SK-N-SH (cell line): ENCODE measurements around the gene MRM3. TPM values are rescaled to one million over a fixed set of nuclear protein-coding genes. Genes with fewer than 3 reads are reported as not detected.

Source experiments
- CTCF ChIA-PET: fragments of 300-600, 350-600 bp; formaldehyde crosslinking; extraction: SDS; loops from one replicate; lab custom pipeline; 2021; lab: Yijun Ruan, JAX
- POLR2A ChIA-PET: fragments of 350-600 bp; sonication (Branson Sonifier 250); formaldehyde crosslinking; extraction: SDS; loops from one replicate; lab custom pipeline; 2020; ENCODE audit warnings: antibody characterized with exemption, inconsistent platforms; lab: Yijun Ruan, JAX
- DNase-seq: peaks from one replicate; pipeline ENCODE4 v3.0.0; 2012
- H2AFZ ChIP-seq: fragments of 200-600 bp; sonication (generic); 2 replicates; pipeline ENCODE4 v1.8.1; 2016; ENCODE audit warnings: antibody characterized with exemption, mild to moderate bottlenecking, low read depth
- H3F3A ChIP-seq: fragments of 200-600 bp; sonication (generic); replicated peaks from 2 replicates; pipeline ENCODE3; 2016; ENCODE audit warnings: antibody characterized with exemption, mild to moderate bottlenecking; ENCODE audit not compliant: insufficient read depth
- H3K27ac ChIP-seq, 2 experiments: fragments of 200-500 bp in 1 of 2; fragments of 200-600 bp in 1 of 2; sonication (Bioruptor generic) in 1 of 2; sonication (generic), shearing (Covaris generic) in 1 of 2; 2 replicates each; pipeline versions ENCODE4 v1.5.1 to v1.6.1; 2014 to 2016; ENCODE audit warnings: low read depth in 2 of 2, inconsistent platforms in 1 of 2, low read length in 1 of 2, mild to moderate bottlenecking in 1 of 2, mixed read lengths in 1 of 2
- H3K27me3 ChIP-seq: fragments of 200-600 bp; sonication (generic), shearing (Covaris generic); 2 replicates; pipeline ENCODE4 v1.6.1; 2016; ENCODE audit warnings: mixed run types; ENCODE audit not compliant: insufficient read depth
- H3K36me3 ChIP-seq, 2 experiments: fragments of 200-500 bp in 1 of 2; fragments of 200-600 bp in 1 of 2; sonication (Bioruptor generic) in 1 of 2; sonication (generic) in 1 of 2; replicated peaks in 1 of 2; 2 replicates each; pipeline versions ENCODE3 to v1.5.1; 2014 to 2016; ENCODE audit warnings: low read length in 1 of 2, mild to moderate bottlenecking in 1 of 2; ENCODE audit not compliant: insufficient read depth in 2 of 2, control insufficient read depth in 1 of 2
- H3K4me1 ChIP-seq, 2 experiments: fragments of 200-500 bp in 1 of 2; fragments of 200-600 bp in 1 of 2; sonication (Bioruptor generic) in 1 of 2; sonication (generic), shearing (Covaris generic) in 1 of 2; 2 replicates each; pipeline versions ENCODE4 v1.5.1 to v1.6.1; 2014 to 2016; ENCODE audit warnings: low read depth in 1 of 2, low read length in 1 of 2, mixed run types in 1 of 2; ENCODE audit not compliant: insufficient read depth in 2 of 2, control insufficient read depth in 1 of 2
- H3K4me2 ChIP-seq: fragments of 200-600 bp; sonication (generic), shearing (Covaris generic); 2 replicates; pipeline ENCODE4 v1.6.1; 2017; ENCODE audit warnings: mixed run types
- H3K4me3 ChIP-seq, 2 experiments: fragments of 200-500 bp in 1 of 2; fragments of 200-600 bp in 1 of 2; sonication (Bioruptor generic) in 1 of 2; sonication (generic), shearing (Covaris generic) in 1 of 2; 2 replicates each; pipeline versions ENCODE4 v1.5.1 to v1.8.1; 2014 to 2016; ENCODE audit warnings: low read depth in 2 of 2, inconsistent platforms in 1 of 2, low read length in 1 of 2, mild to moderate bottlenecking in 1 of 2, mixed read lengths in 1 of 2, moderate library complexity in 1 of 2
- H3K79me2 ChIP-seq: fragments of 200-600 bp; sonication (generic); 2 replicates; pipeline ENCODE4 v1.8.1; 2017; ENCODE audit warnings: mild to moderate bottlenecking; ENCODE audit not compliant: insufficient read depth
- H3K9ac ChIP-seq: fragments of 200-600 bp; sonication (generic); 2 replicates; pipeline ENCODE4 v1.6.1; 2017; ENCODE audit warnings: mixed run types
- H3K9me2 ChIP-seq: fragments of 200-600 bp; sonication (generic); 2 replicates; pipeline ENCODE4 v1.6.1; 2017; ENCODE audit warnings: mixed run types
- H3K9me3 ChIP-seq: fragments of 200-600 bp; sonication (generic); 2 replicates; pipeline ENCODE4 v1.6.1; 2017; ENCODE audit warnings: mixed run types, mild to moderate bottlenecking, moderate library complexity
- H4K20me1 ChIP-seq: fragments of 200-600 bp; sonication (generic); 2 replicates; pipeline ENCODE4 v1.6.1; 2017; ENCODE audit warnings: mild to moderate bottlenecking, mixed run types; ENCODE audit not compliant: insufficient read depth
- CHD2 ChIP-seq: fragments of 150-350 bp; IDR thresholded peaks from 2 replicates; pipeline ENCODE4 v1.6.1; 2018; ENCODE audit warnings: low read length; ENCODE audit not compliant: partially characterized antibody
- ELF1 ChIP-seq: IDR thresholded peaks from 2 replicates; pipeline ENCODE4 v1.4.0; 2012
- EP300 ChIP-seq, 2 experiments: IDR thresholded peaks; 2 replicates each; pipeline versions ENCODE4 v1.4.0 to v1.6.1; 2012; ENCODE audit warnings: borderline replicate concordance in 1 of 2, low read depth in 1 of 2, low read length in 1 of 2
- FOSL2 ChIP-seq: IDR thresholded peaks from 2 replicates; pipeline ENCODE4 v1.4.0; 2012; ENCODE audit warnings: low read depth, mild to moderate bottlenecking, moderate library complexity, borderline replicate concordance
- GABPA ChIP-seq: IDR thresholded peaks from 2 replicates; pipeline ENCODE4 v1.4.0; 2012; ENCODE audit warnings: low read depth, mild to moderate bottlenecking
- GATA2 ChIP-seq: sonication (generic); formaldehyde crosslinking; IDR thresholded peaks from 2 replicates; pipeline ENCODE4 v1.5.0; 2020; ENCODE audit warnings: mild to moderate bottlenecking, missing genetic modification reagents
- MXI1 ChIP-seq: IDR thresholded peaks from 2 replicates; pipeline ENCODE4 v1.6.1; 2012; ENCODE audit warnings: mild to moderate bottlenecking, low read depth, low read length, improper control_type of control experiment
- NFIC ChIP-seq: IDR thresholded peaks from 2 replicates; pipeline ENCODE4 v1.4.0; 2012; ENCODE audit warnings: borderline replicate concordance
- NRF1 ChIP-seq: IDR thresholded peaks from 2 replicates; pipeline ENCODE4 v1.6.1; 2012; ENCODE audit warnings: low read depth, mild to moderate bottlenecking, low read length
- POLR2AphosphoS5 ChIP-seq: IDR thresholded peaks from 2 replicates; pipeline ENCODE4 v1.6.1; 2012; ENCODE audit warnings: low read depth, low read length
- RAD21 ChIP-seq: IDR thresholded peaks from 2 replicates; pipeline ENCODE4 v1.6.1; 2012; ENCODE audit warnings: mild to moderate bottlenecking, low read length
- RCOR1 ChIP-seq: fragments of 150-350 bp; IDR thresholded peaks from 2 replicates; pipeline ENCODE4 v1.6.1; 2017; ENCODE audit warnings: antibody characterized with exemption, low read length
- RFX5 ChIP-seq: IDR thresholded peaks from 2 replicates; pipeline ENCODE4 v1.6.1; 2012; ENCODE audit warnings: mild to moderate bottlenecking, improper control_type of control experiment, low read length
- RXRA ChIP-seq: IDR thresholded peaks from 2 replicates; pipeline ENCODE4 v1.4.0; 2012; ENCODE audit warnings: low read depth, mild to moderate bottlenecking, borderline replicate concordance
- SIN3A ChIP-seq: IDR thresholded peaks from 2 replicates; pipeline ENCODE4 v1.6.1; 2012; ENCODE audit warnings: low read depth, mild to moderate bottlenecking, low read length, moderate library complexity, borderline replicate concordance
- YY1 ChIP-seq: IDR thresholded peaks from 2 replicates; pipeline ENCODE4 v1.4.0; 2012; ENCODE audit warnings: low read depth, mild to moderate bottlenecking
- WGBS: methylation state at CpG from one replicate; pipeline ENCODE4 v1.1.6; 2017; ENCODE audit warnings: low lambda C conversion rate; 5-methylcytosine and 5-hydroxymethylcytosine counted together
- polyA plus RNA-seq, 3 experiments: library from polyadenylated mRNA; depleted of rRNA; stranded (reverse); fragments of >200 nt; gene quantifications; 2 replicates each; pipeline ENCODE4 v1.2.3, GENCODE V29; 2012
- TF ChIP-seq, protein P1 (sequence below): fragments of 200-600 bp; sonication (generic); IDR thresholded peaks from 2 replicates; pipeline ENCODE4 v1.6.1; 2017; ENCODE audit warnings: antibody characterized with exemption, mild to moderate bottlenecking, moderate library complexity
- TF ChIP-seq, protein P2 (sequence below): IDR thresholded peaks from 2 replicates; pipeline ENCODE4; 2012

The MRM3 gene
- polyA plus RNA-seq, 1 of the 3 experiments (the other 2 are of a cell fraction), result 16.4 TPM

DNA sequence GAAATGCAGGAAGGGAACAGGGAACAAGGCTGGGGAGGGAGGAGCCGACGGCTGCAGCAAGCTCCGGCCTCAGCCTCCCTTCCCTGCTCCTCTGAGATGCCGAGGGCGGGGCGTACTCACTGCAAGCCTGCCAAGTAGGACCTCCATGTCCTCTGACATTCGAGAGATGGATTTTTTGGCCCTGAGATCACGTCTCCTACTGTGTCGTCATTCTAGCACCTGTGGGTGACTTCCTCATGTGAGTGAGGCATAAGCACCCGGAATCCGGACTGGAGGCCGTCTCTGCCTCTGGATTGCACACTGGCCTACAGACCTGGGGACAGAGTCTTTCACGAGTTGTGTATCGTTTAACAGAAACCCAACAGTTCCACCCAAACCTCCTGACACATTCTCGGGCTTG is 14.5 kb downstream of the MRM3 start:
- Histone ChIP-seq H3K9me3 (no peaks in the 10 kb centered on the region), H3K4me1 (peaks cover 0 to 13% of the 10 kb centered on the region in 2 experiments; a peak in 1 of 4 replicates), H2AFZ (no peak overlapping the region), H3K79me2 (no peaks in the 10 kb centered on the region), H3K4me2 (no peak overlapping the region), H3K27ac (no peak overlapping the region), H3F3A (no peaks in the 10 kb centered on the region), H3K9ac (no peak overlapping the region), H3K36me3 (peaks cover 0 to 12% of the 10 kb centered on the region in 2 experiments), H4K20me1 (no peaks in the 10 kb centered on the region), H3K4me3 (no peak overlapping the region), H3K9me2 (no peaks in the 10 kb centered on the region), H3K27me3 (no peaks in the 10 kb centered on the region)
- DNase-seq, result no peak
- CTCF ChIA-PET, result interaction anchor here (1.0 to 9.2 kb wide), 5 partner anchors 9 to 260 kb away, joined by 3 to 155 read pairs (median 9); partner anchors contain the start of genes NXN and TIMM22
- POLR2A ChIA-PET, result interaction anchor here (0.7 kb wide), 1 partner anchor 8 kb away, joined by 3 read pairs; no protein-coding TSS in a partner anchor
- WGBS, result 89% methylated on average over 15 of the region's 15 CpGs
- no peak for TF ChIP-seq NRF1

DNA sequence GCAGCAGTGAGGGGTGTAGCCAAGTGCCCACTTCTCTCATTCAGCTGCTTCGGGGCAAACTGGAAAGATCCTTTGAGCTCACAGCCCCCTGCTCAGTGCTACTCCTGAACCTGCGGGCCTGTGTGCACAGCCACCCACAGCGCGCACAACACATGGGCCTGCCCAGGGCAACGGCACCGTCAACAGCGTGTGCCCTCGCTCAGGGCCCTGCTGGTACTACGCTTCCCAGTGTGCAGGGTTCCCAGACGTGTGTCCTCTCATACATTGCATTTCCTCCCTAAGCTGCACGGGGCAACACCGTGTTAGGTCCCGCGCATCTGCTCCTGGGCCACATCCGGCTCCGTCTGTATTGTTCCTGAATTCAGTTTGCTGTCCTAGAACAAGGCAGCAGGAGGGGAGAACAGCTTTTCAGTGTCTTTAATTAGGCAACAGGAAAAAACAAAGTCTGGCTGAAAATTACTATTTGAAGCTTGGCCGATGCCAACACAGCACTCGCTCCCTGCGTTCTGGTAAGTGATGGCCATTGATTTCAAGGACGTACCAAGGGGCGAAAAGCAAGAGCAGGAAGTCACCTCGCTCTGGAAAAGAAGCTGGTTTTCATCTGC is 15.2 kb downstream of the MRM3 start:
- ChIA-PET POLR2A (no interaction called here), CTCF (interaction anchor here (3.1 to 9.2 kb wide), 3 partner anchors 183 to 259 kb away, joined by 9 to 155 read pairs (median 69); partner anchors contain the start of genes NXN and TIMM22)
- Histone ChIP-seq H3K4me1 (peaks cover 0 to 13% of the 10 kb centered on the region in 2 experiments; a peak in 1 of 4 replicates), H3K9me3 (no peaks in the 10 kb centered on the region), H3K9me2 (no peaks in the 10 kb centered on the region), H3K4me2 (no peak overlapping the region), H3F3A (no peaks in the 10 kb centered on the region), H3K36me3 (peaks cover 0 to 5% of the 10 kb centered on the region in 2 experiments), H4K20me1 (no peaks in the 10 kb centered on the region), H3K4me3 (no peak overlapping the region), H3K27ac (no peak overlapping the region), H3K9ac (no peak overlapping the region), H3K79me2 (no peaks in the 10 kb centered on the region), H3K27me3 (no peaks in the 10 kb centered on the region), H2AFZ (no peak overlapping the region)
- TF ChIP-seq FOSL2, result no peak
- TF ChIP-seq SIN3A, result no peak
- no peak for TF ChIP-seq GATA2 (CRISPR knock-in tag)
- no peak for TF ChIP-seq NFIC
- TF ChIP-seq POLR2AphosphoS5, result no peak
- TF ChIP-seq GABPA, result no peak
- WGBS, result 85% methylated on average over 22 of the region's 22 CpGs
- no peak for DNase-seq

DNA sequence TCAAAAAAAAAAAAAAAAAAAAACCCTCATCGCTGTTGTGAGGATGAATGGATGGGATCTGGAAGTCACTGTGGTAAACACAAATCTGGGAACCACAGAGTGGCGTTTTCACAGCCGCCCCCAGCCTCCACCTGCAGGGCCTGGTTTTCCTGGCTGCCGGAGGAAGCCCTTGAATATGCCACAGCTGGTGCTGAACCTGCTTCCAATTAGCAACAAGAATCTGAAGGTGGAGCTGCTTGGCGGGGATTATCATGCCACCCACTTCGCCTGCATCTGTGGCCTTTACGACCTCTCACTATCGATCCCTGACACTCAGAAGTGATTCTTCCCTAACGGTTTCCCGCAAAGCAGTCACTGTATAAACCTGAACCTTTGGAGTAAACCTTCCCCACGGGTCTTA is 16.1 kb downstream of the MRM3 start:
- no peaks in the 10 kb centered on the region for H3K79me2 ChIP-seq
- TF ChIP-seq MXI1 (no peak), RCOR1 (no peak), GABPA (no peak), EP300 (IDR thresholded peaks at IDR 0.05; ENCODE audit: borderline replicate concordance in 1 of 2, low read depth in 1 of 2, low read length in 1 of 2) (no peak), CHD2 (no peak), RFX5 (no peak), SIN3A (no peak), RAD21 (no peak), RXRA (no peak), ELF1 (no peak), YY1 (no peak)
- TF ChIP-seq, protein P1, sequence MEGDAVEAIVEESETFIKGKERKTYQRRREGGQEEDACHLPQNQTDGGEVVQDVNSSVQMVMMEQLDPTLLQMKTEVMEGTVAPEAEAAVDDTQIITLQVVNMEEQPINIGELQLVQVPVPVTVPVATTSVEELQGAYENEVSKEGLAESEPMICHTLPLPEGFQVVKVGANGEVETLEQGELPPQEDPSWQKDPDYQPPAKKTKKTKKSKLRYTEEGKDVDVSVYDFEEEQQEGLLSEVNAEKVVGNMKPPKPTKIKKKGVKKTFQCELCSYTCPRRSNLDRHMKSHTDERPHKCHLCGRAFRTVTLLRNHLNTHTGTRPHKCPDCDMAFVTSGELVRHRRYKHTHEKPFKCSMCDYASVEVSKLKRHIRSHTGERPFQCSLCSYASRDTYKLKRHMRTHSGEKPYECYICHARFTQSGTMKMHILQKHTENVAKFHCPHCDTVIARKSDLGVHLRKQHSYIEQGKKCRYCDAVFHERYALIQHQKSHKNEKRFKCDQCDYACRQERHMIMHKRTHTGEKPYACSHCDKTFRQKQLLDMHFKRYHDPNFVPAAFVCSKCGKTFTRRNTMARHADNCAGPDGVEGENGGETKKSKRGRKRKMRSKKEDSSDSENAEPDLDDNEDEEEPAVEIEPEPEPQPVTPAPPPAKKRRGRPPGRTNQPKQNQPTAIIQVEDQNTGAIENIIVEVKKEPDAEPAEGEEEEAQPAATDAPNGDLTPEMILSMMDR, result no peak
- TF ChIP-seq, protein P2, sequence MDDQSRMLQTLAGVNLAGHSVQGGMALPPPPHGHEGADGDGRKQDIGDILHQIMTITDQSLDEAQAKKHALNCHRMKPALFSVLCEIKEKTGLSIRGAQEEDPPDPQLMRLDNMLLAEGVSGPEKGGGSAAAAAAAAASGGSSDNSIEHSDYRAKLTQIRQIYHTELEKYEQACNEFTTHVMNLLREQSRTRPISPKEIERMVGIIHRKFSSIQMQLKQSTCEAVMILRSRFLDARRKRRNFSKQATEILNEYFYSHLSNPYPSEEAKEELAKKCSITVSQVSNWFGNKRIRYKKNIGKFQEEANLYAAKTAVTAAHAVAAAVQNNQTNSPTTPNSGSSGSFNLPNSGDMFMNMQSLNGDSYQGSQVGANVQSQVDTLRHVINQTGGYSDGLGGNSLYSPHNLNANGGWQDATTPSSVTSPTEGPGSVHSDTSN, result no peak

More for the DNA sequence above, 16.1 kb downstream of the MRM3 start:
- ChIA-PET POLR2A (no interaction called here), CTCF (interaction anchor here (1.0 to 9.2 kb wide), 4 partner anchors 81 to 258 kb away, joined by 3 to 155 read pairs (median 39); partner anchors contain the start of genes NXN and TIMM22)
- 58% methylated on average over 11 of the region's 11 CpGs for WGBS
- peaks cover 0 to 13% of the 10 kb centered on the region in 2 experiments; a peak in 1 of 4 replicates for H3K4me1 ChIP-seq
- H3K36me3 ChIP-seq, result no peaks in the 10 kb centered on the region
- H3K9me2 ChIP-seq, result no peaks in the 10 kb centered on the region
- H3F3A ChIP-seq, result no peaks in the 10 kb centered on the region
- no peak overlapping the region for H3K4me2 ChIP-seq
- DNase-seq, result no peak
- H3K27ac ChIP-seq, result no peak overlapping the region
- H2AFZ ChIP-seq, result no peak overlapping the region
- H4K20me1 ChIP-seq, result no peaks in the 10 kb centered on the region
- no peaks in the 10 kb centered on the region for H3K9me3 ChIP-seq
- H3K27me3 ChIP-seq, result no peaks in the 10 kb centered on the region; the same call in 1 of the 2 replicates
- no peak overlapping the region for H3K9ac ChIP-seq
- no peak overlapping the region for H3K4me3 ChIP-seq
